Measurements from ENCODE around the gene ALKBH6. TPM values are rescaled to one million over a fixed set of nuclear protein-coding genes. Genes with fewer than 3 reads are reported as not detected.
A peak's percentile ranks its signal among the peaks of the same experiment; 100 is the strongest.

The ALKBH6 gene
- total RNA-seq: 10 to 100 TPM in 6 of 10 donors, 1 to 10 TPM in 4; 7.9 to 12.4 (median 10.2) TPM
- polyA plus RNA-seq: 10 to 100 TPM; 16.2 to 18.9 TPM
- long read RNA-seq, donor 1, transcript ALKBH6-202 (7 exons, 973 nt): major isoform, 5 of 10 reads
- long read RNA-seq, donor 1, partial matches to known transcripts: 2 of 10 reads
- long read RNA-seq, donor 1, other reads (novel, unspliced or antisense): 1 of 10 reads
- long read RNA-seq, donor 2, partial matches to known transcripts: 1 of 6 reads
- long read RNA-seq, donor 2, other reads (novel, unspliced or antisense): 4 of 6 reads
- long read RNA-seq, donor 3, partial matches to known transcripts: 0 of 1 reads
- long read RNA-seq, donor 3, other reads (novel, unspliced or antisense): 0 of 1 reads

GRCh38 chr19:36014012-36014924 is at the start of gene ALKBH6:
Gene ALKBH6, minus strand, starts transcription at chr19:36014213. Its CDS starts 816 bp downstream, at chr19:36013397.
- peak; percentile 98 to 100 (median 99) for ATAC-seq
- Histone ChIP-seq H3K4me1 (peaks cover 6 to 22% (median 12%) of the 10 kb centered on the region in 9 donors), H3K36me3 (peaks cover 0 to 26% (median 0%) of the 10 kb centered on the region in 9 donors), H3K27me3 (no peaks in the 10 kb centered on the region), H3K9me3 (no peaks in the 10 kb centered on the region), H3K4me3 (peak within 1 kb of the TSS; percentile 34 to 92 (median 74)), H3K27ac (peak within 1 kb of the TSS in 9 of 10 donors; percentile 35 to 94 (median 82))
- intact Hi-C loops (cut with DNase I): loop anchor here in 4 of 10 donors (1.0 to 5.0 kb wide), 4 partner anchors 19 to 40 kb away; partner anchors contain the start of genes SDHAF1 (in 2 of the 4), THAP8 (in 2 of the 4) and WDR62 (in 2 of the 4)
- 2 to 3% methylated on average over 42 of the region's 42 CpGs for WGBS, 2 donors
- DNase-seq: peak; percentile 99 to 100
- TF ChIP-seq, protein P1, sequence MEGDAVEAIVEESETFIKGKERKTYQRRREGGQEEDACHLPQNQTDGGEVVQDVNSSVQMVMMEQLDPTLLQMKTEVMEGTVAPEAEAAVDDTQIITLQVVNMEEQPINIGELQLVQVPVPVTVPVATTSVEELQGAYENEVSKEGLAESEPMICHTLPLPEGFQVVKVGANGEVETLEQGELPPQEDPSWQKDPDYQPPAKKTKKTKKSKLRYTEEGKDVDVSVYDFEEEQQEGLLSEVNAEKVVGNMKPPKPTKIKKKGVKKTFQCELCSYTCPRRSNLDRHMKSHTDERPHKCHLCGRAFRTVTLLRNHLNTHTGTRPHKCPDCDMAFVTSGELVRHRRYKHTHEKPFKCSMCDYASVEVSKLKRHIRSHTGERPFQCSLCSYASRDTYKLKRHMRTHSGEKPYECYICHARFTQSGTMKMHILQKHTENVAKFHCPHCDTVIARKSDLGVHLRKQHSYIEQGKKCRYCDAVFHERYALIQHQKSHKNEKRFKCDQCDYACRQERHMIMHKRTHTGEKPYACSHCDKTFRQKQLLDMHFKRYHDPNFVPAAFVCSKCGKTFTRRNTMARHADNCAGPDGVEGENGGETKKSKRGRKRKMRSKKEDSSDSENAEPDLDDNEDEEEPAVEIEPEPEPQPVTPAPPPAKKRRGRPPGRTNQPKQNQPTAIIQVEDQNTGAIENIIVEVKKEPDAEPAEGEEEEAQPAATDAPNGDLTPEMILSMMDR (IDR thresholded peaks at IDR 0.05): peak in 2 of 9 donors; percentile 19 to 23

DNA sequence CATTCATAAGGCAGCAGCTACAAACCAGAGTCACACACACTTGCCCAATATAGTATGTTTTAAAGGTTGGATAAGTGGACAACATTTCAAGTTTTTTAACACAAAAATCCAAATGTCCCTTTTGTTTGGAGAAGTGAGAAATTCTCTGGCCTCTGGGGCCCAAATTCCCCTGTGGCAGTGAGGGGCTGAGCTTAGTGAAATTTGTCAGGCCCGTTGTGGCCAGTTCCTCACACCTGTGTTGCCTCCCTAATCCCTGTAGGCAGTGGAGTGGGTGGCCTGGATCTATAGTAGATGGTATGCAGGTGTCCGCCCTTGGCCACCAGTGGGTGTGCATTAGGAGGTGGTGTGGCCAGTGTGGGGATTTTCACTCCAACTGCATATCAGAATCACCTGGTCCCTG is 47.4 kb upstream of the ALKBH6 start:
- Histone ChIP-seq H3K4me1 (no peaks in the 10 kb centered on the region), H3K36me3 (peaks cover 0 to 25% (median 0%) of the 10 kb centered on the region in 9 donors), H3K27me3 (no peaks in the 10 kb centered on the region), H3K9me3 (no peaks in the 10 kb centered on the region), H3K27ac (no peak overlapping the region), H3K4me3 (no peak overlapping the region)
- WGBS, 2 donors: 97 to 100% methylated on average over 2 of the region's 2 CpGs
- ATAC-seq: no peak
- TF ChIP-seq, protein P1 (IDR thresholded peaks at IDR 0.05): no peak
- DNase-seq: no peak
- intact Hi-C loops (cut with DNase I): loop anchor here in 9 of 10 donors (2.0 to 10.0 kb wide), 6 partner anchors 51 to 113 kb away; partner anchors contain the start of genes OVOL3 (in 3 of the 9), POLR2I (in 3 of the 9) and TBCB (in 1 of the 9)

DNA sequence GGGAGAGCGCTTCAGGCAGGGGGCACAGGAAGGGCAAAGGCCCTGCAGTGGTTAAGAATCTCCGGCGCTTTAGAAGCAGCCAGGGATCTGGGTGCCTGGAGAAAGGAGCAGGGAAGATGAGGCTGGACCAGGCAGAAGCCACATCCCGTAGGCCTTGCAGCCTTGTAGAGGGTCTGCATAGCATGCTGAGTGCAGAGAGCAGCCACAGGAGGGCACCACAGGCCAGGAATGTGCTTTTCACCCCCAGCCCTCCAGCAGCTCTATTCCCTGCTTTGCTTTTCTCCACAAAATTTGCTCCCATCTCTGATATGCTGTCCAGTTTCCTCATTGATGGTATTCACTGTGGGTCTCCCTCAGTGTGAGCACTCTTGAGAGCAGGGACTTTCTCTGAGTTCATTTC is 46.4 kb upstream of the ALKBH6 start:
- ATAC-seq (peak; percentile 45 to 89 (median 83)), DNase-seq (peak; percentile 16 to 54)
- Histone ChIP-seq H3K27me3 (no peaks in the 10 kb centered on the region), H3K27ac (no peak overlapping the region), H3K4me1 (peaks cover under 1 to 7% (median 3%) of the 10 kb centered on the region in 9 donors), H3K9me3 (no peaks in the 10 kb centered on the region), H3K36me3 (peaks cover 0 to 18% (median 0%) of the 10 kb centered on the region in 9 donors), H3K4me3 (no peak overlapping the region)
- WGBS, 2 donors: 76 to 81% methylated on average over 4 of the region's 4 CpGs
- intact Hi-C loops (cut with DNase I): loop anchor here in 9 of 10 donors (2.0 to 10.0 kb wide), 6 partner anchors 52 to 114 kb away; partner anchors contain the start of genes OVOL3 (in 3 of the 9), POLR2I (in 3 of the 9) and TBCB (in 1 of the 9)
- TF ChIP-seq, protein P1 (IDR thresholded peaks at IDR 0.05): peak in 8 of 9 donors; percentile 38 to 70 (median 61)

Measured in heart right ventricle (tissue), 16 donors.